Prostate gland (tissue), 2 donors: Measurements from ENCODE around the gene HEPACAM. TPM values are rescaled to one million over a fixed set of nuclear protein-coding genes. Genes with fewer than 3 reads are reported as not detected.

Source experiments
- DNase-seq: peaks from one replicate; pipeline ENCODE4 v3.0.0-alpha.2; 2019; ENCODE audit warnings: low spot score
- H3K27ac ChIP-seq, 2 donors: fragments of 200-600 bp; sonication (generic); 2 replicates each; pipeline ENCODE4 v1.5.1; 2017 to 2019
- H3K27me3 ChIP-seq: fragments of 200-600 bp; sonication (generic); replicated peaks from 2 replicates; pipeline ENCODE4 v1.5.1; 2019; ENCODE audit not compliant: insufficient read depth
- H3K36me3 ChIP-seq, 2 donors: fragments of 200-600 bp; sonication (generic); 1 replicate in 1 of 2; 2 replicates in 1 of 2; pipeline versions ENCODE4 v1.5.1 to v1.8.1; 2017 to 2019
- H3K4me1 ChIP-seq: fragments of 200-600 bp; sonication (generic); replicated peaks from 2 replicates; pipeline ENCODE4 v1.5.1; 2019
- H3K4me3 ChIP-seq, 2 donors: fragments of 200-600 bp; sonication (generic); 2 replicates each; pipeline ENCODE4 v1.5.1; 2017 to 2019
- H3K9me3 ChIP-seq: fragments of 200-600 bp; sonication (generic); 2 replicates; pipeline ENCODE4 v1.5.1; 2017
- POLR2A ChIP-seq: fragments of 450-650 bp; IDR thresholded peaks from one replicate; pipeline ENCODE4 v1.6.1; 2016; ENCODE audit warnings: antibody characterized with exemption, mild to moderate bottlenecking
- POLR2AphosphoS5 ChIP-seq: sonication (generic); formaldehyde crosslinking; IDR thresholded peaks from one replicate; pipeline ENCODE4 v1.6.1; 2017; ENCODE audit warnings: antibody characterized with exemption
- WGBS: methylation state at CpG from one replicate; pipeline ENCODE4 v1.1.5; 2018; 5-methylcytosine and 5-hydroxymethylcytosine counted together
- intact Hi-C: fragments of 100-400 bp; cut with DNase I; formaldehyde crosslinking; loops from one replicate; pipeline ENCODE4 v1.14.2; 2022
- total RNA-seq, 2 donors: library from RNA; depleted of rRNA; stranded (reverse); fragments of >200 nt; gene quantifications; one replicate each; pipeline ENCODE4 v1.1.0, GENCODE V29; 2016
- TF ChIP-seq, protein P1 (sequence below), 4 experiments: fragments of 200-600 bp in 2 of 4; fragments of 450-650 bp in 2 of 4; sonication (generic) in 2 of 4; IDR thresholded peaks; 1 replicate in 3 of 4; 2 replicates in 1 of 4; pipeline ENCODE4 v1.5.1; 2016 to 2019; ENCODE audit warnings: antibody characterized with exemption in 4 of 4, mild to moderate bottlenecking in 2 of 4, moderate library complexity in 2 of 4

Gene HEPACAM, protein sequence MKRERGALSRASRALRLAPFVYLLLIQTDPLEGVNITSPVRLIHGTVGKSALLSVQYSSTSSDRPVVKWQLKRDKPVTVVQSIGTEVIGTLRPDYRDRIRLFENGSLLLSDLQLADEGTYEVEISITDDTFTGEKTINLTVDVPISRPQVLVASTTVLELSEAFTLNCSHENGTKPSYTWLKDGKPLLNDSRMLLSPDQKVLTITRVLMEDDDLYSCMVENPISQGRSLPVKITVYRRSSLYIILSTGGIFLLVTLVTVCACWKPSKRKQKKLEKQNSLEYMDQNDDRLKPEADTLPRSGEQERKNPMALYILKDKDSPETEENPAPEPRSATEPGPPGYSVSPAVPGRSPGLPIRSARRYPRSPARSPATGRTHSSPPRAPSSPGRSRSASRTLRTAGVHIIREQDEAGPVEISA
- total RNA-seq, result under 1 TPM in 1 of 2 donors, not detected in 1; 0.27 TPM

DNA sequence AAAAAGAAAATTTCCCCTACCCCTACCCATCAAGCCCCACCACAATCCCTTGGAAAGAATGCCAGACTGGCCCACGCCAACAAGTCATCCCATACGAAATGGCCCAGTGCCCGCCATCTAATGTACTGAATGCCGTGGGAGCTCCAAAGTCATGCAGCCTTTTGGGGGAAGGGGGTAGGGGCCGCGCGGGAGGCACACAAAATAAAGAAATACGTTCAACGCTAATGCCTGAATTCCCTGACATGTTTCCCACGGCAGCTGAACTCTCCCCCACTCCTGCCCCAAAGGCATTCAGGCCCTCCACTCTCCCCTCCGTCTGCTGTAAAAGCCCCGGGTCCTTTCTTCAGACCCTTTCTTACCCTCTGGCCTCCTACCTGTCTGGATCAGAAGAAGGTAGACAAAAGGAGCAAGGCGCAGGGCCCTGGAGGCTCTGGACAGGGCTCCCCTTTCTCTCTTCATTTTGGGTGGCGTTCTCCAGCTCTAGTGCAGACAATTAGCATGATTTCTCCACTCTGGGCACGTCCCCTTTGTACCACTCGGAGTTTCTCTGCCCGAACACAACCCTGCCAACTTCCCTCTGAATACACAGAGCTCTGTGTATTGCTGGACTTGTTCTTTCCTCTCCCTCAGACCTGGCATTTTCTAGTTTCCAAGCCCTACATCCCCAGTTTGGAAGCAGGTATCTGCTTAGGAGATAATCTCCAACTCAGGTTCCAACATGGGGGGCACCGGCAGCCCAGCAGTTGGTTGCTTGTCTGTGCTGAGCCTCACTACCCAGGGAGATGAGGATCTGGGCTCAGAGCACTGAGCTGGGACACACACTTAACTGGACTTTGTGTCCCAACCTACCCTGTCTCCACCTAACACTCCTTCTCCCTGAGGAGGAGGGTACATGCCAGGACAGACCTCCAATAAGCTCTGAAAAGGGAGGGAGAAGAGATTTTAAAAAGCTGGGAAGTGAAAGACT, at the start of gene HEPACAM:
HEPACAM (minus strand) TSS at position 500 of the 967 bp plus-strand sequence; CDS start at position 459, 41 bp downstream.
- H3K27me3 ChIP-seq, result no peaks in the 10 kb centered on the region
- no peaks in the 10 kb centered on the region for H3K4me1 ChIP-seq
- H3K9me3 ChIP-seq, result no peaks in the 10 kb centered on the region
- no peaks in the 10 kb centered on the region for H3K36me3 ChIP-seq
- TF ChIP-seq POLR2AphosphoS5 (no peak), POLR2A (no peak)
- TF ChIP-seq, protein P1, sequence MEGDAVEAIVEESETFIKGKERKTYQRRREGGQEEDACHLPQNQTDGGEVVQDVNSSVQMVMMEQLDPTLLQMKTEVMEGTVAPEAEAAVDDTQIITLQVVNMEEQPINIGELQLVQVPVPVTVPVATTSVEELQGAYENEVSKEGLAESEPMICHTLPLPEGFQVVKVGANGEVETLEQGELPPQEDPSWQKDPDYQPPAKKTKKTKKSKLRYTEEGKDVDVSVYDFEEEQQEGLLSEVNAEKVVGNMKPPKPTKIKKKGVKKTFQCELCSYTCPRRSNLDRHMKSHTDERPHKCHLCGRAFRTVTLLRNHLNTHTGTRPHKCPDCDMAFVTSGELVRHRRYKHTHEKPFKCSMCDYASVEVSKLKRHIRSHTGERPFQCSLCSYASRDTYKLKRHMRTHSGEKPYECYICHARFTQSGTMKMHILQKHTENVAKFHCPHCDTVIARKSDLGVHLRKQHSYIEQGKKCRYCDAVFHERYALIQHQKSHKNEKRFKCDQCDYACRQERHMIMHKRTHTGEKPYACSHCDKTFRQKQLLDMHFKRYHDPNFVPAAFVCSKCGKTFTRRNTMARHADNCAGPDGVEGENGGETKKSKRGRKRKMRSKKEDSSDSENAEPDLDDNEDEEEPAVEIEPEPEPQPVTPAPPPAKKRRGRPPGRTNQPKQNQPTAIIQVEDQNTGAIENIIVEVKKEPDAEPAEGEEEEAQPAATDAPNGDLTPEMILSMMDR (IDR thresholded peaks at IDR 0.05), result no peak
- no peak within 1 kb of the TSS for H3K27ac ChIP-seq
- no peak for DNase-seq
- no peak within 1 kb of the TSS for H3K4me3 ChIP-seq
- intact Hi-C loops, result no loop called here
- WGBS, result 77% methylated on average over 18 of the region's 18 CpGs

DNA sequence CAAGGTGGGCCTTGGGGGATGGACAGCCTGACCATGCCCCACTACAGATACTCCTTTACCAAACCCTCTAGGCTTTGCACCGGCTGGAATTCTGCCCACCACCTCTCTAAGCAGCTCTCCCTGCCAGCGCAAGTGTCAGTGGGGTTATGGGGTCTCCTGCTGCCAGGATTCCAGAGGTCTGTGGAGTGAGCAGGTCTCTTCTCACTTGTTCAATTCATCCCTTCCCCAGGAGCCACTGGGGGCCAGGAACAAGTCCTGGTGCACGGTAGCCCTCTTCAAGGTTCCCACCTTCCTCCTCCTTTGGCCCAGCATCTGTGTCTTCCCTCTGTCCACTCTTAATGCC, 48.6 kb upstream of the HEPACAM start:
- intact Hi-C loops, result no loop called here
- Histone ChIP-seq H3K9me3 (no peaks in the 10 kb centered on the region), H3K4me3 (no peak overlapping the region), H3K27me3 (no peaks in the 10 kb centered on the region), H3K36me3 (no peaks in the 10 kb centered on the region), H3K4me1 (no peaks in the 10 kb centered on the region), H3K27ac (no peak overlapping the region)
- no peak for TF ChIP-seq POLR2AphosphoS5
- TF ChIP-seq, protein P1 (IDR thresholded peaks at IDR 0.05), result no peak
- TF ChIP-seq POLR2A, result no peak
- WGBS, result 94% methylated on average over 3 of the region's 3 CpGs
- no peak for DNase-seq

DNA sequence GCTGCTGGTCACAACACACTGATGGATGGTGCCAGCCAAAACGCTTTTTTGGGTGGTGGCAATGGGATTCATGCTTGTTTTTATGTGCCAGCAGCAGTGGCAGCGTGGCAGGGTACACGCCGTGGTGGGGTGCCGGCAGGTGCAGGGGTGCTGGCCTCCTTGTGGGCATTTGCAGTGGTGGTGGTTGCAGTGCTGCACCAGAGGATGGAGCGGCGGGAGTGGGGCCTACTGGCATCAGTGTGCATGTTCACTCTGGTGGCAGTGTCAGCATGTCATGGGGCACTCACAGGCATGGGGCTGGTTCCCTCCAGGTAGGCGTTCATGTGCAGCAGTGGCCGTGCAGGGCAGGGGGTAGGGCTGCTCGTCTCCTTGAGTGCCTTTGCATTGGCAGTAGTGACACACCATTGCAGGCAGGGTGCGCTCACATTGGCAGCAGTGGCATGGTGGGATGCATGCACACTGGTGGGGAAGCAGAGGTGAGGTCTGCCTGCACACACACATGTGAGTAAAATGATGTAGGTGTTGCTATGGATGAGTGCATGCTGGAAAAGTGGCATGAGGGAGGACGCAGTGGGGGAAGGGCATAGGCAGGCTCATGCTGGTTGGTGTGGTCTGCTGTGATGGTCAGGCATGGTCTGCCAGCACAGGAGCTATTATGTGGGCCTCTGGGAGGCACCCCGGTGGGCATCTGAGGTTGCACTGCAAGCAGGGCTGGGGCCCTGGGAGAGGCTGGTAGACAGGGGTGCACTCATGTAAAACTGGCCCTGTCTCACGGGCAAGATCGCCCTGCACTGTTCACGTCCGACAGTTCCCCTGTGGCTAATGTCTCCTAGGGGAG, 48.0 kb upstream of the HEPACAM start:
- no peaks in the 10 kb centered on the region for H3K36me3 ChIP-seq
- H3K4me3 ChIP-seq, result no peak overlapping the region
- DNase-seq, result no peak
- TF ChIP-seq POLR2AphosphoS5 (no peak), POLR2A (no peak)
- TF ChIP-seq, protein P1 (IDR thresholded peaks at IDR 0.05), result no peak
- H3K9me3 ChIP-seq, result no peaks in the 10 kb centered on the region
- H3K27me3 ChIP-seq, result no peaks in the 10 kb centered on the region
- intact Hi-C loops, result no loop called here
- WGBS, result 91% methylated on average over 17 of the region's 17 CpGs
- no peak overlapping the region for H3K27ac ChIP-seq
- no peaks in the 10 kb centered on the region for H3K4me1 ChIP-seq

DNA sequence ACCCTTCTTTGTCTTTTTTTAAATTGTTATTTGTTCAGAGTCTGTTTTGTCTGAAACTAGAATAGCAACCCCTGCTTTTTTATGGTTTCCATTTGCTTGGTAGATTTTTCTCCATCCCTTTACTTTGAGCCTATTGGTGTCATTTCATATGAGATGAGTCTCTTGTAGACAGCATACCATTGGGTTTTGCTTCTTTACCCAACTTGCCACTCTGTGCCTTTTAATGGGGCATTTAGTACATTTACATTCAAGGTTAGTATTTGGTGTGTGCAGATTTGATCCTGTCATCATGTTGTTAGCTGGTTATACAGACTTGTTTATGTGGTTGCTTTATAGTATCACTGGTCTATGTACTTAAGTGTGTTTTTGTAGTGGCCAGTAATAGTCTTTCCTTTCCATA, 46.2 kb upstream of the HEPACAM start:
- intact Hi-C loops, result no loop called here
- Histone ChIP-seq H3K36me3 (no peaks in the 10 kb centered on the region), H3K4me1 (no peaks in the 10 kb centered on the region), H3K27ac (no peak overlapping the region), H3K9me3 (no peaks in the 10 kb centered on the region), H3K27me3 (no peaks in the 10 kb centered on the region), H3K4me3 (no peak overlapping the region)
- TF ChIP-seq POLR2A, result no peak
- TF ChIP-seq, protein P1 (IDR thresholded peaks at IDR 0.05), result no peak
- no peak for TF ChIP-seq POLR2AphosphoS5
- DNase-seq, result no peak
